ENCODE data around the gene ZDHHC13. TPM values are rescaled to one million over a fixed set of nuclear protein-coding genes. Genes with fewer than 3 reads are reported as not detected.

Gene ZDHHC13
- polyA plus RNA-seq, 1 donor from 2014 or later, result 70.0 TPM

- Histone ChIP-seq H3K9ac (ENCODE audit: low read length) (no peak overlapping the region), H4K20me1 (ENCODE audit: insufficient read depth) (no peaks in the 10 kb centered on the region), H3K79me2 (replicated peaks; ENCODE audit: insufficient read depth, low read length) (no peaks in the 10 kb centered on the region), H3K4me3 (ENCODE audit: low read length) (no peak overlapping the region), H3F3A (ENCODE audit: insufficient read depth, low read length, poor library complexity, severe bottlenecking) (no peaks in the 10 kb centered on the region), H3K9me2 (ENCODE audit: insufficient read depth, low read length) (no peaks in the 10 kb centered on the region), H3K9me3 (ENCODE audit: low read length) (no peaks in the 10 kb centered on the region), H3K27ac (ENCODE audit: low read length) (no peak overlapping the region), H3K27me3 (ENCODE audit: insufficient read depth, low read depth, low read length) (no peaks in the 10 kb centered on the region), H2AFZ (ENCODE audit: low read depth, low read length) (no peak overlapping the region), H3K36me3 (ENCODE audit: insufficient read depth, low read length) (no peaks in the 10 kb centered on the region), H3K4me2 (ENCODE audit: low read length) (no peak overlapping the region)
- TF ChIP-seq CTCF (IDR thresholded peaks at IDR 0.05; ENCODE audit: poor library complexity, severe bottlenecking) (no peak), RAD21 (conservative IDR thresholded peaks at IDR 0.05) (no peak), EZH2 (IDR thresholded peaks at IDR 0.05; ENCODE audit: borderline replicate concordance, insufficient read depth, low read length, poor library complexity, severe bottlenecking) (no peak), TAF1 (IDR thresholded peaks at IDR 0.05; ENCODE audit: low read depth) (no peak), MXI1 (conservative IDR thresholded peaks at IDR 0.05; ENCODE audit: poor library complexity, severe bottlenecking) (no peak), EP300 (conservative IDR thresholded peaks at IDR 0.05; ENCODE audit: poor library complexity, severe bottlenecking) (no peak), POLR2AphosphoS5 (IDR thresholded peaks at IDR 0.05) (no peak), SMC3 (conservative IDR thresholded peaks at IDR 0.05; ENCODE audit: poor library complexity) (no peak), REST (IDR thresholded peaks at IDR 0.05; ENCODE audit: borderline replicate concordance) (no peak)
These were observed 22.1 kb upstream of the ZDHHC13 start for GRCh38 chr11:19094859-19095258.

GRCh38 chr11:19099093-19099492 lies 17.9 kb upstream of the ZDHHC13 start:
- Histone ChIP-seq H3K9me3 (ENCODE audit: low read length) (no peaks in the 10 kb centered on the region), H3F3A (ENCODE audit: insufficient read depth, low read length, poor library complexity, severe bottlenecking) (no peaks in the 10 kb centered on the region), H4K20me1 (ENCODE audit: insufficient read depth) (no peaks in the 10 kb centered on the region), H3K9ac (ENCODE audit: low read length) (no peak overlapping the region), H3K4me3 (ENCODE audit: low read length) (no peak overlapping the region), H2AFZ (ENCODE audit: low read depth, low read length) (no peak overlapping the region), H3K27ac (ENCODE audit: low read length) (no peak overlapping the region), H3K27me3 (ENCODE audit: insufficient read depth, low read depth, low read length) (no peaks in the 10 kb centered on the region), H3K4me2 (ENCODE audit: low read length) (no peak overlapping the region), H3K79me2 (replicated peaks; ENCODE audit: insufficient read depth, low read length) (no peaks in the 10 kb centered on the region), H3K9me2 (ENCODE audit: insufficient read depth, low read length) (no peaks in the 10 kb centered on the region), H3K36me3 (ENCODE audit: insufficient read depth, low read length) (no peaks in the 10 kb centered on the region)
- TF ChIP-seq RAD21 (conservative IDR thresholded peaks at IDR 0.05), result no peak

- Histone ChIP-seq H3K9ac (ENCODE audit: low read length) (no peak overlapping the region), H3K79me2 (replicated peaks; ENCODE audit: insufficient read depth, low read length) (no peaks in the 10 kb centered on the region), H2AFZ (ENCODE audit: low read depth, low read length) (no peak overlapping the region), H3K27me3 (ENCODE audit: insufficient read depth, low read depth, low read length) (no peaks in the 10 kb centered on the region), H3K27ac (ENCODE audit: low read length) (no peak overlapping the region), H3K36me3 (ENCODE audit: insufficient read depth, low read length) (no peaks in the 10 kb centered on the region), H3F3A (ENCODE audit: insufficient read depth, low read length, poor library complexity, severe bottlenecking) (no peaks in the 10 kb centered on the region), H3K4me3 (ENCODE audit: low read length) (no peak overlapping the region), H3K9me2 (ENCODE audit: insufficient read depth, low read length) (no peaks in the 10 kb centered on the region), H3K9me3 (ENCODE audit: low read length) (no peaks in the 10 kb centered on the region), H4K20me1 (ENCODE audit: insufficient read depth) (no peaks in the 10 kb centered on the region), H3K4me2 (ENCODE audit: low read length) (no peak overlapping the region)
- TF ChIP-seq SMC3 (conservative IDR thresholded peaks at IDR 0.05; ENCODE audit: poor library complexity), result no peak
- no peak for TF ChIP-seq RAD21 (conservative IDR thresholded peaks at IDR 0.05)
- TF ChIP-seq EZH2 (IDR thresholded peaks at IDR 0.05; ENCODE audit: borderline replicate concordance, insufficient read depth, low read length, poor library complexity, severe bottlenecking), result no peak
- no peak for TF ChIP-seq POLR2AphosphoS5 (IDR thresholded peaks at IDR 0.05)
- TF ChIP-seq REST (IDR thresholded peaks at IDR 0.05; ENCODE audit: borderline replicate concordance), result no peak
- TF ChIP-seq CTCF (IDR thresholded peaks at IDR 0.05; ENCODE audit: poor library complexity, severe bottlenecking), result no peak
- TF ChIP-seq MXI1 (conservative IDR thresholded peaks at IDR 0.05; ENCODE audit: poor library complexity, severe bottlenecking), result no peak
These were observed 16.1 kb upstream of the ZDHHC13 start for GRCh38 chr11:19100885-19101284.

Measured in neural cell (in vitro differentiated cells).